Astrocyte of the cerebellum (primary cell): ENCODE measurements around the gene SCARB1.

Source experiments
- DNase-seq: peaks from one replicate; pipeline ENCODE4 v3.0.0-alpha.2; 2011; ENCODE audit warnings: low read depth
- H3K4me3 ChIP-seq: 2 replicates; pipeline ENCODE4 v1.5.1; 2011; ENCODE audit warnings: mild to moderate bottlenecking, low read depth, low read length, moderate library complexity
- CTCF ChIP-seq: IDR thresholded peaks from 2 replicates; pipeline ENCODE4 v1.5.1; 2012; ENCODE audit warnings: low read length, low read depth, moderate library complexity, mild to moderate bottlenecking; ENCODE audit errors: missing control alignments
- in situ Hi-C: cut with HindIII; loops from 2 replicates; pipeline ENCODE4 v1.10.0; 2017; ENCODE audit warnings: low sequenced_read_pairs

SCARB1 gene

GRCh38 chr12:124754491-124754890, 109.2 kb downstream of the SCARB1 start:
- no peak for TF ChIP-seq CTCF
- no peak for DNase-seq
- in situ Hi-C loops: loop anchor here (5.0 to 10.0 kb wide), 2 partner anchors 192 to 260 kb away; no protein-coding TSS in a partner anchor
- no peak overlapping the region for H3K4me3 ChIP-seq

- DNase-seq: no peak
Measured at GRCh38 chr12:124753993-124754392, 109.7 kb downstream of the SCARB1 start.

GRCh38 chr12:124753228-124753591, 110.5 kb downstream of the SCARB1 start:
- in situ Hi-C loops: loop anchor here (5.0 to 10.0 kb wide), 2 partner anchors 191 to 258 kb away; no protein-coding TSS in a partner anchor
- TF ChIP-seq CTCF: no peak
- H3K4me3 ChIP-seq: no peak overlapping the region
- no peak for DNase-seq

More at GRCh38 chr12:124753993-124754392, 109.7 kb downstream of the SCARB1 start:
- no peak for TF ChIP-seq CTCF
- in situ Hi-C loops: loop anchor here (5.0 to 10.0 kb wide), 2 partner anchors 192 to 259 kb away; no protein-coding TSS in a partner anchor
- no peak overlapping the region for H3K4me3 ChIP-seq

- TF ChIP-seq CTCF: no peak
- DNase-seq: no peak
- no peak overlapping the region for H3K4me3 ChIP-seq
- in situ Hi-C loops: loop anchor here (5.0 to 10.0 kb wide), 2 partner anchors 190 to 258 kb away; no protein-coding TSS in a partner anchor
Measured at GRCh38 chr12:124752437-124753227, 111.0 kb downstream of the SCARB1 start.

GRCh38 chr12:124751654-124752355, 111.9 kb downstream of the SCARB1 start:
- DNase-seq: no peak
- H3K4me3 ChIP-seq: no peak overlapping the region
- in situ Hi-C loops: loop anchor here (5.0 to 10.0 kb wide), 2 partner anchors 190 to 257 kb away; no protein-coding TSS in a partner anchor
- TF ChIP-seq CTCF: no peak

- in situ Hi-C loops: loop anchor here (5.0 to 10.0 kb wide), 2 partner anchors 189 to 256 kb away; no protein-coding TSS in a partner anchor
- peak; percentile 15 for TF ChIP-seq CTCF
- H3K4me3 ChIP-seq: no peak overlapping the region
- DNase-seq: no peak
Measured at GRCh38 chr12:124750787-124751471, 112.7 kb downstream of the SCARB1 start.
